ENCODE data around the gene KPNA6.

DNA sequence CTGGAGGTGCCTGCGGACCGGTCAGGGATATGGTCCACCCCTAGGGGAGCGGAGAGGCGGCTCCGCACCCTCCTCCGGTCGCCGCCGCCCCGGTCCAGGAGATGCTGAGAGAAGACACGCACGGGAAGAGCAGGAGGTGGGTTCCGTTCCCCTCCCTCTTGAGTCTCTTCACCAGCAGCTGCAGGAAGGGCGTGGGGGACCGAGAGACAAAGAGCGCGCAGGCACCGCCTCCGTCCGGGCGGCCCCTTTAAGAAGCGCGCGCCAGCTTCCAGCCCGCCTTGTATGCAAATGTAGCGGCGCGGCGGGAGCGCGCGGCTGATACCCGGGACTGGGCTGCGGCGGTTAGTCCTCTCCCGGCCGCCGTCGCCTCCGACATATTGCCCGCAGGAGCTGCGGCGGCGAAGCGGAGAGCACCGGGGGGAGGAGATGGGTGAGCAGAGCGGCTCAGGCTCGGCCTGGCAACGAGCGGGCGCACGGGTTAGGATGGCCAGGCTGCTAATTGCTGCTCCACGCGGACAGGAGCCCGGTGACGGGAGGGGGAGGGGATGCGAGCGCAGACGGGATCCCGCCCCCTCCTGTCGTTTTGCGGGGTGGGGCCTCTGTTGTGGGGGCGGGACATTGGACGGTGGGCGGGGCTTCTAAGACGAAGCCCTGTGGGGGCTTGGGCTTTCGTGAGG, 35.1 kb upstream of the KPNA6 start, which contains the start of gene TMEM39B:
- TF ChIP-seq, protein P1, sequence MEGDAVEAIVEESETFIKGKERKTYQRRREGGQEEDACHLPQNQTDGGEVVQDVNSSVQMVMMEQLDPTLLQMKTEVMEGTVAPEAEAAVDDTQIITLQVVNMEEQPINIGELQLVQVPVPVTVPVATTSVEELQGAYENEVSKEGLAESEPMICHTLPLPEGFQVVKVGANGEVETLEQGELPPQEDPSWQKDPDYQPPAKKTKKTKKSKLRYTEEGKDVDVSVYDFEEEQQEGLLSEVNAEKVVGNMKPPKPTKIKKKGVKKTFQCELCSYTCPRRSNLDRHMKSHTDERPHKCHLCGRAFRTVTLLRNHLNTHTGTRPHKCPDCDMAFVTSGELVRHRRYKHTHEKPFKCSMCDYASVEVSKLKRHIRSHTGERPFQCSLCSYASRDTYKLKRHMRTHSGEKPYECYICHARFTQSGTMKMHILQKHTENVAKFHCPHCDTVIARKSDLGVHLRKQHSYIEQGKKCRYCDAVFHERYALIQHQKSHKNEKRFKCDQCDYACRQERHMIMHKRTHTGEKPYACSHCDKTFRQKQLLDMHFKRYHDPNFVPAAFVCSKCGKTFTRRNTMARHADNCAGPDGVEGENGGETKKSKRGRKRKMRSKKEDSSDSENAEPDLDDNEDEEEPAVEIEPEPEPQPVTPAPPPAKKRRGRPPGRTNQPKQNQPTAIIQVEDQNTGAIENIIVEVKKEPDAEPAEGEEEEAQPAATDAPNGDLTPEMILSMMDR (IDR thresholded peaks at IDR 0.05): peak in 2 of 3 experiments; percentile 2 to 42
- TF ChIP-seq POLR2A (IDR thresholded peaks at IDR 0.05): no peak
